ENCODE measurements around the gene TOR1B.

DNA sequence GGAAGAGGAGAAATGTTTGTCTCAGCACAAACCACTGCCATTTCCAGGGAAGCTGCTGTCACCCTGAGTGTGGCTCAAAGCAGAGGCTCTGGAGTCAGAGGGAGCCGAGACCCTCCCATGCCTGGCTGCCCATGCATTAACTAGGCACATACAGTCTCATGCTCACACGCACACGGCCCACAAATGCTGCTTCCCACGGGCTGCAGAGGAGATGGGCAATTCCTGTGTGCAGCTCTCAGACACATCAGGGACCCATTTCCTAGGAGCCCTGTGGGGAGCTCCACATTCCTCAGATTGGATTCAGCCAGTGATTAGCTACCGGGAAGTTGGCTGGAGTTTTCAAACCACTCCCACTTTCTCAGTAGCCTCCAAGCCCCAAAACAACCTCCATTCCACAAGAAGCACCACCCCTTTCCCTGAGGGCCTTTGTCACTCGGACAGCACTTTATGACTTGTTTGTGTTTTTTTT lies 41.0 kb upstream of the TOR1B start:
- TF ChIP-seq POLR2A (IDR thresholded peaks at IDR 0.05) (no peak), EP300 (IDR thresholded peaks at IDR 0.05) (no peak)
- TF ChIP-seq, protein P1, sequence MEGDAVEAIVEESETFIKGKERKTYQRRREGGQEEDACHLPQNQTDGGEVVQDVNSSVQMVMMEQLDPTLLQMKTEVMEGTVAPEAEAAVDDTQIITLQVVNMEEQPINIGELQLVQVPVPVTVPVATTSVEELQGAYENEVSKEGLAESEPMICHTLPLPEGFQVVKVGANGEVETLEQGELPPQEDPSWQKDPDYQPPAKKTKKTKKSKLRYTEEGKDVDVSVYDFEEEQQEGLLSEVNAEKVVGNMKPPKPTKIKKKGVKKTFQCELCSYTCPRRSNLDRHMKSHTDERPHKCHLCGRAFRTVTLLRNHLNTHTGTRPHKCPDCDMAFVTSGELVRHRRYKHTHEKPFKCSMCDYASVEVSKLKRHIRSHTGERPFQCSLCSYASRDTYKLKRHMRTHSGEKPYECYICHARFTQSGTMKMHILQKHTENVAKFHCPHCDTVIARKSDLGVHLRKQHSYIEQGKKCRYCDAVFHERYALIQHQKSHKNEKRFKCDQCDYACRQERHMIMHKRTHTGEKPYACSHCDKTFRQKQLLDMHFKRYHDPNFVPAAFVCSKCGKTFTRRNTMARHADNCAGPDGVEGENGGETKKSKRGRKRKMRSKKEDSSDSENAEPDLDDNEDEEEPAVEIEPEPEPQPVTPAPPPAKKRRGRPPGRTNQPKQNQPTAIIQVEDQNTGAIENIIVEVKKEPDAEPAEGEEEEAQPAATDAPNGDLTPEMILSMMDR (IDR thresholded peaks at IDR 0.05): no peak

All from tibial nerve (tissue), 4 donors.